ENCODE data around the gene NEK11.

Gene NEK11

DNA sequence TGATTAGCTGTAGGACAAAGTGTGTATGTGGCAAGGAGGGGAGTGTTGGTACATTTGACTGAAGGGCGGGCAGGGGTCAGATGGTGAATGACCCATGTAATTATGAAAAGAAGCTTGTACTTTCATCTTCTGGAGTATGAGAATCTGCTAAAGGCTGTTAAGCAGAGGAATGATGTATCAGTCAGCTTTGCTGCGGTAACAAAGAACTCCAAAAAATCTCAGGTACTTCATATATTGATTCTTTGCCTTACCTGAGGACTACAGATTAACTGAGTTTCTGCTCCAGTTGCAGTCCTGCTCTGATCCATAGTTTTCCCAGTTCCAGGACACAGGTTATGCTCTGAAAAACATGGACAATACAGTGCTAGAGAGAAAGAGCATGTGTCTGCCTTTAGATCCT is 115.1 kb downstream of the NEK11 start:
- TF ChIP-seq, protein P1, sequence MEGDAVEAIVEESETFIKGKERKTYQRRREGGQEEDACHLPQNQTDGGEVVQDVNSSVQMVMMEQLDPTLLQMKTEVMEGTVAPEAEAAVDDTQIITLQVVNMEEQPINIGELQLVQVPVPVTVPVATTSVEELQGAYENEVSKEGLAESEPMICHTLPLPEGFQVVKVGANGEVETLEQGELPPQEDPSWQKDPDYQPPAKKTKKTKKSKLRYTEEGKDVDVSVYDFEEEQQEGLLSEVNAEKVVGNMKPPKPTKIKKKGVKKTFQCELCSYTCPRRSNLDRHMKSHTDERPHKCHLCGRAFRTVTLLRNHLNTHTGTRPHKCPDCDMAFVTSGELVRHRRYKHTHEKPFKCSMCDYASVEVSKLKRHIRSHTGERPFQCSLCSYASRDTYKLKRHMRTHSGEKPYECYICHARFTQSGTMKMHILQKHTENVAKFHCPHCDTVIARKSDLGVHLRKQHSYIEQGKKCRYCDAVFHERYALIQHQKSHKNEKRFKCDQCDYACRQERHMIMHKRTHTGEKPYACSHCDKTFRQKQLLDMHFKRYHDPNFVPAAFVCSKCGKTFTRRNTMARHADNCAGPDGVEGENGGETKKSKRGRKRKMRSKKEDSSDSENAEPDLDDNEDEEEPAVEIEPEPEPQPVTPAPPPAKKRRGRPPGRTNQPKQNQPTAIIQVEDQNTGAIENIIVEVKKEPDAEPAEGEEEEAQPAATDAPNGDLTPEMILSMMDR (IDR thresholded peaks at IDR 0.05; ENCODE audit: borderline replicate concordance, extremely low read depth, low read length, poor library complexity, severe bottlenecking): no peak
- no peak for TF ChIP-seq EZH2 (IDR thresholded peaks at IDR 0.05; ENCODE audit: borderline replicate concordance, low read depth, low read length, severe bottlenecking)
- Histone ChIP-seq H3K27me3 (ENCODE audit: insufficient read depth, low read length, poor library complexity) (peaks cover 4% of the 10 kb centered on the region), H3K36me3 (ENCODE audit: insufficient read depth, low read length) (no peaks in the 10 kb centered on the region), H2AFZ (ENCODE audit: low read depth, low read length) (no peak overlapping the region), H3K9me3 (ENCODE audit: insufficient read depth, low read length, severe bottlenecking) (no peaks in the 10 kb centered on the region), H3K4me2 (ENCODE audit: insufficient read depth, low read length) (no peak overlapping the region), H3K4me3 (ENCODE audit: low read depth in 1 of 2, low read length in 2 of 2) (no peak overlapping the region), H3K9ac (ENCODE audit: low read depth, low read length) (no peak overlapping the region), H3K79me2 (ENCODE audit: insufficient read depth, low read length) (no peaks in the 10 kb centered on the region), H3K27ac (ENCODE audit: low read length) (no peak overlapping the region), H3K4me1 (ENCODE audit: insufficient read depth, low read length) (no peaks in the 10 kb centered on the region), H4K20me1 (ENCODE audit: insufficient read depth, low read length) (no peaks in the 10 kb centered on the region)
- ATAC-seq (ENCODE audit: insufficient read depth, low read depth) (no peak), DNase-seq (no peak)

DNA sequence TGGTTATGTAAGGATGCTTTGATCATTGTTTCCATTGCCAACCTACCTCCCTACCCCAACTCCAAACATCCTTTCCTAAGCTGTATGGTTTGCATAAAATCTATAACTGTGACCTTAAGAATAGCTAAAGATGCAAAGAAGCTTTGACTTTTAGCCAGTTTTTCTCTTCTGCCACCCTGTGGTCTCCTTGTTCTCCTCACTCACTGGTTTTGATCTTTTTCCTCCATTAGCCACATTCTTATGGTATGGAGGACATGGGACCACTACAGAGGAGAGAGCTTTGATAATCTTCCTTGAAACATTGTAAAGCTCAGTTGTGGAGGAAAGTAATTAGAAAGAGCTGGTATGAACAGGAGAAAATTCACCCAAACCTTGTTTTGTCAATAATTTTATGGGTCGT is 115.9 kb downstream of the NEK11 start:
- Histone ChIP-seq H3K9ac (ENCODE audit: low read depth, low read length) (no peak overlapping the region), H3K27me3 (ENCODE audit: insufficient read depth, low read length, poor library complexity) (peaks cover 4% of the 10 kb centered on the region), H3K4me2 (ENCODE audit: insufficient read depth, low read length) (no peak overlapping the region), H3K27ac (ENCODE audit: low read length) (no peak overlapping the region), H3K79me2 (ENCODE audit: insufficient read depth, low read length) (no peaks in the 10 kb centered on the region), H3K9me3 (ENCODE audit: insufficient read depth, low read length, severe bottlenecking) (no peaks in the 10 kb centered on the region), H3K36me3 (ENCODE audit: insufficient read depth, low read length) (no peaks in the 10 kb centered on the region), H2AFZ (ENCODE audit: low read depth, low read length) (no peak overlapping the region), H3K4me3 (ENCODE audit: low read depth in 1 of 2, low read length in 2 of 2) (no peak overlapping the region), H4K20me1 (ENCODE audit: insufficient read depth, low read length) (no peaks in the 10 kb centered on the region), H3K4me1 (ENCODE audit: insufficient read depth, low read length) (no peaks in the 10 kb centered on the region)
- ATAC-seq (ENCODE audit: insufficient read depth, low read depth): no peak
- TF ChIP-seq, protein P1 (IDR thresholded peaks at IDR 0.05; ENCODE audit: borderline replicate concordance, extremely low read depth, low read length, poor library complexity, severe bottlenecking): no peak
- TF ChIP-seq EZH2 (IDR thresholded peaks at IDR 0.05; ENCODE audit: borderline replicate concordance, low read depth, low read length, severe bottlenecking): no peak
- no peak for DNase-seq

DNA sequence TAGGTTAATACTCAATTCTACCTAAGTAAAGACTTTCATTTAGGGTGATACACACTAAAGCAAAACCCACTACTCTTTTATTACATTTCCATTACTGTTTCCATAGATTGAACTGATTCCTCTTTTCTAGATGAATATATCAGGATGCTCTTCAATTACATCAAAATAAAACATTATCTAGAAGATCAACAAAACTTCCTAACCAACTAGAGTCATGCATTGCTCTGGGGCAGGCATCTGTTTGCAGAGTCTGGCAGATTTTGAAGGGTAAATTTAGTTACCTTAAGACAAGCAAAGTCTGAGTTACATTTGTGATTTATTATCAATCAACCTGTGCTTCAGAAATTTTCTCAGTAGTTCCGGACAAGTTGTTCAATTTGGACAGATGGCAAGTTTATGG is 117.1 kb downstream of the NEK11 start:
- DNase-seq: no peak

More for the DNA sequence above, 117.1 kb downstream of the NEK11 start:
- H3K9me3 ChIP-seq (ENCODE audit: insufficient read depth, low read length, severe bottlenecking): no peaks in the 10 kb centered on the region
- H3K27ac ChIP-seq (ENCODE audit: low read length): no peak overlapping the region
- no peak overlapping the region for H3K9ac ChIP-seq (ENCODE audit: low read depth, low read length)
- TF ChIP-seq, protein P1 (IDR thresholded peaks at IDR 0.05; ENCODE audit: borderline replicate concordance, extremely low read depth, low read length, poor library complexity, severe bottlenecking): no peak
- TF ChIP-seq EZH2 (IDR thresholded peaks at IDR 0.05; ENCODE audit: borderline replicate concordance, low read depth, low read length, severe bottlenecking): no peak
- peaks cover 4% of the 10 kb centered on the region for H3K27me3 ChIP-seq (ENCODE audit: insufficient read depth, low read length, poor library complexity)
- no peak overlapping the region for H3K4me3 ChIP-seq (ENCODE audit: low read depth in 1 of 2, low read length in 2 of 2)
- no peaks in the 10 kb centered on the region for H3K36me3 ChIP-seq (ENCODE audit: insufficient read depth, low read length)
- no peaks in the 10 kb centered on the region for H3K79me2 ChIP-seq (ENCODE audit: insufficient read depth, low read length)
- no peak for ATAC-seq (ENCODE audit: insufficient read depth, low read depth)
- H3K4me2 ChIP-seq (ENCODE audit: insufficient read depth, low read length): no peak overlapping the region
- H4K20me1 ChIP-seq (ENCODE audit: insufficient read depth, low read length): no peaks in the 10 kb centered on the region
- H3K4me1 ChIP-seq (ENCODE audit: insufficient read depth, low read length): no peaks in the 10 kb centered on the region
- H2AFZ ChIP-seq (ENCODE audit: low read depth, low read length): no peak overlapping the region

Measured in DND-41 (cell line).